Activated T-cell treated with anti-CD3 and anti-CD28 coated beads, Interleukin-2, amount 50 U/mL, for 1 hour (primary cell): ENCODE measurements around the gene IQCH.
"Not testable (repeated sequence)": the region's sequence is repeated elsewhere in the genome, so short reads cannot be mapped to it uniquely, and the experiment has no call there.

Experiments
- DNase-seq: peaks from one replicate; pipeline ENCODE4 v3.0.0-alpha.2; 2020

IQCH gene

GRCh38 chr15:67400890-67401289 is 146.3 kb downstream of the IQCH start:
- no peak for DNase-seq

GRCh38 chr15:67401336-67401735 is 146.8 kb downstream of the IQCH start:
- DNase-seq: no peak

- no peak for DNase-seq
Measured at GRCh38 chr15:67403428-67404154, 149.0 kb downstream of the IQCH start.

- DNase-seq: no peak
Measured at GRCh38 chr15:67405208-67406191, 150.9 kb downstream of the IQCH start.

- no peak for DNase-seq
Measured at GRCh38 chr15:67406257-67406861, 151.8 kb downstream of the IQCH start.

- DNase-seq: no peak
Measured at GRCh38 chr15:67407786-67408185, 153.2 kb downstream of the IQCH start.

- no peak for DNase-seq
Measured at GRCh38 chr15:67409175-67409574, 154.6 kb downstream of the IQCH start.

GRCh38 chr15:67411486-67411885 is 156.9 kb downstream of the IQCH start:
- DNase-seq: no peak

GRCh38 chr15:67413770-67414390 is 159.3 kb downstream of the IQCH start:
- no peak for DNase-seq

GRCh38 chr15:67415181-67415580 is 160.6 kb downstream of the IQCH start:
- DNase-seq: no peak

- DNase-seq: no peak
Measured at GRCh38 chr15:67416891-67417290, 162.3 kb downstream of the IQCH start.

- DNase-seq: no peak
Measured at GRCh38 chr15:67419705-67420104, 165.1 kb downstream of the IQCH start.

- DNase-seq: no peak
Measured at GRCh38 chr15:67420137-67420536, 165.6 kb downstream of the IQCH start.

- no peak for DNase-seq
Measured at GRCh38 chr15:67421105-67421504, 166.5 kb downstream of the IQCH start.

- no peak for DNase-seq
Measured at GRCh38 chr15:67422296-67422695, 167.7 kb downstream of the IQCH start.

- DNase-seq: peak; percentile 21
Measured at GRCh38 chr15:67433495-67434099, 179.0 kb downstream of the IQCH start.

- DNase-seq: not testable (repeated sequence)
Measured at GRCh38 chr15:67436351-67437250, 182.0 kb downstream of the IQCH start.

- DNase-seq: no peak
Measured at GRCh38 chr15:67444100-67444499, 189.5 kb downstream of the IQCH start.

GRCh38 chr15:67446449-67446848 is 191.9 kb downstream of the IQCH start:
- DNase-seq: no peak

- not testable (repeated sequence) for DNase-seq
Measured at GRCh38 chr15:67448372-67448771, 193.8 kb downstream of the IQCH start.

GRCh38 chr15:67453703-67454102 is 199.1 kb downstream of the IQCH start:
- not testable (repeated sequence) for DNase-seq
